Heart right ventricle (tissue), 16 donors: Measurements from ENCODE around the gene ATG5. TPM values are rescaled to one million over a fixed set of nuclear protein-coding genes. Genes with fewer than 3 reads are reported as not detected.

ENCODE experiments used
- ATAC-seq, 8 donors: fragments of 200-7000 bp; cut with Tn5 transposase; one replicate each; pipeline ENCODE4 v1.9.1; 2020; ENCODE audit warnings: mild to moderate bottlenecking in 8 of 8, moderate library complexity in 8 of 8, moderate number of reproducible peaks in 1 of 8
- DNase-seq, 2 donors: peaks; one replicate each; pipeline ENCODE4 v3.0.0-alpha.2; 2020
- H3K27ac ChIP-seq, 10 donors: fragments of 200-600 bp; sonication (generic) in 2 of 10; one replicate each; pipeline versions ENCODE4 v1.5.0 to v1.8.0; 2020 to 2022; ENCODE audit warnings: mild to moderate bottlenecking in 3 of 10
- H3K27me3 ChIP-seq, 7 donors: fragments of 200-600 bp; one replicate each; pipeline ENCODE4 v1.8.0; 2021 to 2022; ENCODE audit warnings: mild to moderate bottlenecking in 2 of 7
- H3K36me3 ChIP-seq, 9 donors: fragments of 200-600 bp; sonication (generic) in 1 of 9; one replicate each; pipeline versions ENCODE4 v1.5.0 to v1.8.0; 2020 to 2022; ENCODE audit warnings: mild to moderate bottlenecking in 2 of 9
- H3K4me1 ChIP-seq, 9 donors: fragments of 200-600 bp; sonication (generic) in 1 of 9; one replicate each; pipeline versions ENCODE4 v1.5.0 to v1.8.0; 2020 to 2022; ENCODE audit warnings: mild to moderate bottlenecking in 4 of 9
- H3K4me3 ChIP-seq, 10 donors: fragments of 200-600 bp; sonication (generic) in 2 of 10; one replicate each; pipeline versions ENCODE4 v1.5.0 to v1.8.0; 2020 to 2022; ENCODE audit warnings: mild to moderate bottlenecking in 7 of 10, moderate library complexity in 2 of 10
- H3K9me3 ChIP-seq, 11 donors: fragments of 200-600 bp in 10 of 11; sonication (generic) in 2 of 11; one replicate each; pipeline versions ENCODE4 v1.5.0 to v1.8.0; 2013 to 2022; ENCODE audit warnings: mild to moderate bottlenecking in 2 of 11, control low read depth in 1 of 11, moderate library complexity in 1 of 11
- CTCF ChIP-seq, 9 donors: fragments of 200-600 bp; sonication (generic) in 2 of 9; IDR thresholded peaks; one replicate each; pipeline versions ENCODE4 v1.5.0 to v1.8.0; 2021 to 2022; ENCODE audit warnings: antibody characterized with exemption in 9 of 9, mild to moderate bottlenecking in 5 of 9, moderate library complexity in 1 of 9
- WGBS, 2 donors: extraction: QIAGEN DNeasy Blood & Tissue Kit; methylation state at CpG; one replicate each; pipeline ENCODE4 v1.1.7; 2013; ENCODE audit warnings: inconsistent platforms in 1 of 2; 5-methylcytosine and 5-hydroxymethylcytosine counted together
- intact Hi-C, 10 donors: fragments of 100-400 bp; cut with DNase I; formaldehyde crosslinking; loops; one replicate each; pipeline versions ENCODE4 v1.11.1 to v1.14.2; 2022
- polyA plus RNA-seq, 2 donors: library from polyadenylated mRNA; stranded (reverse); fragments of 200-250 nt; gene quantifications; one replicate each; pipeline ENCODE4 v1.2.3, GENCODE V29; 2013
- total RNA-seq, 10 donors: library from RNA; stranded (reverse); fragmentation: NEBNext Ultra II Directional in 3 of 10; extraction: Animal tissue kit (Norgen Biotek cat#: 25700) in 3 of 10; gene quantifications; one replicate each; pipeline versions ENCODE4 v1.2.1 to v1.2.4, GENCODE V29; 2021 to 2023
- donor health status: Arrhythmogenic right ventricular cardiomyopathy.
- donor health status: ischemic (EF 13 %, LVEDD 7.1; RV severe dilation, severe dysfunction).
- donor health status: healthy with polysubstance abuse.
- donor health status: DM: no; HTN: yes; CAD: no.
- donor health status: DM: no; HTN: no; CAD: no.
- donor health status: ischemic (EF 25% LVEDD 6.9; RV normal size, moderate dysfunction).
- donor health status: ischemic (EF 25% LVEDD 5.7; RV mildly dilated, moderate dysfunction).
- donor health status: healthy.
- donor health status: DM: yes; HTN: yes; CAD: no.
- donor health status: Ischemic cardiomyopathy.
- donor health status: ischemic (EF 35%, LVEDD 5.7; RV mildly dilated, moderate dysfunction).
- donor health status: nonischemic (EF 11% LVEDD 7.7; RV severe dilation, severe dysfunction).
- donor health status: DM: yes; HTN: yes; CAD: no.
- donor health status: PGD.
- donor health status: ischemic (EF 29% LVEDD 5.4; RV normal size, mild dysfunction).
- donor health status: nonischemic (EF 23%, LVEDD 6.1; RV moderate dilation, normal function).

Gene ATG5
- total and polyA plus RNA-seq, 12 donors, result 12.6 to 18.0 (median 15.0) TPM

- DNase-seq, result no peak
- Histone ChIP-seq H3K4me3 (no peak overlapping the region), H3K27me3 (peaks cover 0 to 3% (median 0%) of the 10 kb centered on the region in 7 donors), H3K4me1 (peaks cover 0 to 29% (median 0%) of the 10 kb centered on the region in 9 donors), H3K36me3 (no peaks in the 10 kb centered on the region), H3K27ac (no peak overlapping the region), H3K9me3 (no peaks in the 10 kb centered on the region)
- no peak for ATAC-seq
- WGBS, 2 donors, result 94 to 95% methylated on average over 3 of the region's 3 CpGs
- no peak for TF ChIP-seq CTCF (IDR thresholded peaks at IDR 0.05)
- intact Hi-C loops, result no loop called here
These were observed 159.6 kb downstream of the ATG5 start for GRCh38 chr6:106165885-106166485.

- 65 to 80% methylated on average over 17 of the region's 17 CpGs for WGBS, 2 donors
- H3K4me1 ChIP-seq, result peaks cover 0 to 29% (median 0%) of the 10 kb centered on the region in 9 donors
- TF ChIP-seq CTCF (IDR thresholded peaks at IDR 0.05), result no peak
- intact Hi-C loops, result no loop called here
- DNase-seq (no peak), ATAC-seq (peak; percentile 35 to 82 (median 77))
- peaks cover 0 to 3% (median 0%) of the 10 kb centered on the region in 7 donors for H3K27me3 ChIP-seq
- no peaks in the 10 kb centered on the region for H3K9me3 ChIP-seq
- H3K27ac ChIP-seq, result peak overlapping the region in 5 of 10 donors; percentile 39 to 93 (median 48)
- H3K4me3 ChIP-seq, result peak overlapping the region in 2 of 10 donors; percentile 15 to 26
- no peaks in the 10 kb centered on the region for H3K36me3 ChIP-seq
These were observed 161.3 kb downstream of the ATG5 start for GRCh38 chr6:106163966-106164877.

- Histone ChIP-seq H3K9me3 (no peaks in the 10 kb centered on the region), H3K27me3 (peaks cover 0 to 3% (median 0%) of the 10 kb centered on the region in 7 donors), H3K4me1 (peaks cover 0 to 29% (median 0%) of the 10 kb centered on the region in 9 donors), H3K27ac (peak overlapping the region in 6 of 10 donors; percentile 14 to 93 (median 47)), H3K4me3 (peak overlapping the region in 2 of 10 donors; percentile 15 to 26), H3K36me3 (no peaks in the 10 kb centered on the region)
- peak in 1 of 9 donors; percentile 12 for TF ChIP-seq CTCF (IDR thresholded peaks at IDR 0.05)
- ATAC-seq (peak; percentile 38 to 67 (median 52)), DNase-seq (no peak)
- 51 to 68% methylated on average over 7 of the region's 7 CpGs for WGBS, 2 donors
- intact Hi-C loops, result no loop called here
These were observed 162.1 kb downstream of the ATG5 start for GRCh38 chr6:106163446-106163965.

- DNase-seq, result no peak
- H3K27me3 ChIP-seq, result peaks cover 0 to 8% (median 0%) of the 10 kb centered on the region in 7 donors
- peak overlapping the region in 1 of 10 donors; percentile 93 for H3K27ac ChIP-seq
- H3K36me3 ChIP-seq, result no peaks in the 10 kb centered on the region
- intact Hi-C loops, result no loop called here
- 93% methylated on average over 4 of the region's 4 CpGs for WGBS, 2 donors
- TF ChIP-seq CTCF (IDR thresholded peaks at IDR 0.05), result no peak
- ATAC-seq, result no peak
- H3K9me3 ChIP-seq, result no peaks in the 10 kb centered on the region
- H3K4me3 ChIP-seq, result no peak overlapping the region
- peaks cover 0 to 29% (median 0%) of the 10 kb centered on the region in 9 donors for H3K4me1 ChIP-seq
These were observed 162.6 kb downstream of the ATG5 start for GRCh38 chr6:106162921-106163320.
